Measurements from ENCODE around the gene WWOX.

DNA sequence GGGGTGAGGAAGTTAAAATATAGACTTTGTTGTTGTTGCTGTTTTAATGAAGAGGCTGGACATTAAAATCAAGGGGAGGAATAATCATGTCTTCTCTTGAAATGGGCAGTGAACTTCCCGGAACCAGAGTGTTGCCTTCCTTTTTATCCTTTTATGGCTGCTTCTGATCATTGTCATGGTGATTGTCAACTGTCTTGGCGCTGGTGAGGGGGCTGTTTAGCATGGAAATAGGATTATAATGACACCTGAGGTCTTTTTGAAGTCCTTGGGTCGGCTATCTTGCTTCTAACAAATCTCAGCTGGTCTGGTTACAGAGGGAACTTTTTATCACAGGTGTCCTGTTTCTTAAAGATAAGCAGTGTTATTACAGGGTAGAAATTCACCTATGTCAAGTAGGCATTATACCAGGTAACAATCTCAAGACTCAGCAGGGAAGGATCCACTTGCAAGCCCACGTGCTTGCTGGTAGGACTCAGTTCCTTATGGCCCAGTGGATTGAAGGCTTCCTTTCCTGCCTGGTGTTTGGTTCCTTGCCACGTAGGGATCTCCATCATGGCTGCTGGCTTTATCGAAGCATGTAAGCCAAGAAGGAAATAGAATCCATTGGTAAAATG is 349.3 kb downstream of the WWOX start:
- TF ChIP-seq CTCF (conservative IDR thresholded peaks at IDR 0.05 in 1 of 2, IDR thresholded peaks at IDR 0.05 in 1 of 2; ENCODE audit: extremely low read depth in 1 of 2, insufficient read depth in 1 of 2, low read depth in 1 of 2, low read length in 2 of 2) (no peak), EZH2 (IDR thresholded peaks at IDR 0.05; ENCODE audit: borderline replicate concordance, low read length) (no peak)

Data from mammary epithelial cell (primary cell).